ENCODE measurements around the gene C18orf54.

C18orf54 gene

GRCh38 chr18:54329787-54330186, 27.9 kb upstream of the C18orf54 start:
- no peaks in the 10 kb centered on the region for H3K27me3 ChIP-seq (ENCODE audit: control insufficient read depth, low read length)
- peaks cover 13% of the 10 kb centered on the region for H3K4me1 ChIP-seq (ENCODE audit: control insufficient read depth, low read length)
- H3K4me3 ChIP-seq (ENCODE audit: low read length), result no peak overlapping the region
- H3K9me2 ChIP-seq (replicated peaks; ENCODE audit: control insufficient read depth, low read length), result no peaks in the 10 kb centered on the region
- H4K20me1 ChIP-seq (ENCODE audit: control insufficient read depth, insufficient read depth, low read depth, low read length), result no peaks in the 10 kb centered on the region
- H3K4me2 ChIP-seq (ENCODE audit: low read length), result no peak overlapping the region
- no peak overlapping the region for H3K27ac ChIP-seq (ENCODE audit: low read depth, low read length)
- H3K79me2 ChIP-seq (ENCODE audit: control insufficient read depth, low read length), result no peaks in the 10 kb centered on the region
- H3K9me3 ChIP-seq (ENCODE audit: control insufficient read depth, insufficient read depth, low read length), result no peaks in the 10 kb centered on the region
- H3F3A ChIP-seq (ENCODE audit: control insufficient read depth, insufficient read depth), result no peaks in the 10 kb centered on the region
- no peak for TF ChIP-seq EZH2phosphoT487 (IDR thresholded peaks at IDR 0.05; ENCODE audit: borderline replicate concordance, low read length)
- TF ChIP-seq CTCF (IDR thresholded peaks at IDR 0.05; ENCODE audit: low read depth, low read length, poor library complexity, severe bottlenecking), result no peak
- no peaks in the 10 kb centered on the region for H3K36me3 ChIP-seq (ENCODE audit: control insufficient read depth, low read length)

GRCh38 chr18:54330768-54331548, 26.7 kb upstream of the C18orf54 start:
- no peak overlapping the region for H3K27ac ChIP-seq (ENCODE audit: low read depth, low read length)
- no peaks in the 10 kb centered on the region for H4K20me1 ChIP-seq (ENCODE audit: control insufficient read depth, insufficient read depth, low read depth, low read length)
- peak; percentile 49 for TF ChIP-seq CTCF (IDR thresholded peaks at IDR 0.05; ENCODE audit: low read depth, low read length, poor library complexity, severe bottlenecking)
- no peak for TF ChIP-seq EZH2phosphoT487 (IDR thresholded peaks at IDR 0.05; ENCODE audit: borderline replicate concordance, low read length)
- H3K36me3 ChIP-seq (ENCODE audit: control insufficient read depth, low read length), result no peaks in the 10 kb centered on the region
- peaks cover 13% of the 10 kb centered on the region for H3K4me1 ChIP-seq (ENCODE audit: control insufficient read depth, low read length)
- H3K4me2 ChIP-seq (ENCODE audit: low read length), result peak overlapping the region; percentile 51
- no peaks in the 10 kb centered on the region for H3K79me2 ChIP-seq (ENCODE audit: control insufficient read depth, low read length)
- no peaks in the 10 kb centered on the region for H3K27me3 ChIP-seq (ENCODE audit: control insufficient read depth, low read length)
- no peaks in the 10 kb centered on the region for H3K9me3 ChIP-seq (ENCODE audit: control insufficient read depth, insufficient read depth, low read length)
- H3K9me2 ChIP-seq (replicated peaks; ENCODE audit: control insufficient read depth, low read length), result no peaks in the 10 kb centered on the region
- H3F3A ChIP-seq (ENCODE audit: control insufficient read depth, insufficient read depth), result no peaks in the 10 kb centered on the region
- peak overlapping the region; percentile 41 for H3K4me3 ChIP-seq (ENCODE audit: low read length)

- Histone ChIP-seq H3K4me1 (ENCODE audit: control insufficient read depth, low read length) (peaks cover 4% of the 10 kb centered on the region), H3K4me3 (ENCODE audit: low read length) (no peak overlapping the region), H3K9me2 (replicated peaks; ENCODE audit: control insufficient read depth, low read length) (no peaks in the 10 kb centered on the region), H4K20me1 (ENCODE audit: control insufficient read depth, insufficient read depth, low read depth, low read length) (no peaks in the 10 kb centered on the region), H3K27me3 (ENCODE audit: control insufficient read depth, low read length) (no peaks in the 10 kb centered on the region), H3K4me2 (ENCODE audit: low read length) (no peak overlapping the region), H3K36me3 (ENCODE audit: control insufficient read depth, low read length) (no peaks in the 10 kb centered on the region), H3F3A (ENCODE audit: control insufficient read depth, insufficient read depth) (no peaks in the 10 kb centered on the region), H3K9me3 (ENCODE audit: control insufficient read depth, insufficient read depth, low read length) (no peaks in the 10 kb centered on the region; the same call in 1 of the 2 replicates), H3K79me2 (ENCODE audit: control insufficient read depth, low read length) (no peaks in the 10 kb centered on the region), H3K27ac (ENCODE audit: low read depth, low read length) (no peak overlapping the region)
- TF ChIP-seq EZH2phosphoT487 (IDR thresholded peaks at IDR 0.05; ENCODE audit: borderline replicate concordance, low read length) (no peak), CTCF (IDR thresholded peaks at IDR 0.05; ENCODE audit: low read depth, low read length, poor library complexity, severe bottlenecking) (no peak)
These were observed 22.0 kb upstream of the C18orf54 start for GRCh38 chr18:54335638-54336173.
